HFFc6 (cell line): ENCODE data around the gene TUBB1. TPM values are rescaled to one million over a fixed set of nuclear protein-coding genes. Genes with fewer than 3 reads are reported as not detected.

Source experiments
- DNase-seq: peaks from one replicate; pipeline ENCODE4 v3.0.0-alpha.2; 2018
- H3K27ac Mint-ChIP-seq: 2 replicates; pipeline ENCODE4 v1.8.0; 2020; ENCODE audit warnings: mild to moderate bottlenecking, mixed read lengths
- H3K27me3 Mint-ChIP-seq: 2 replicates; pipeline ENCODE4 v1.8.0; 2021; ENCODE audit warnings: mild to moderate bottlenecking, moderate library complexity, mixed read lengths; ENCODE audit not compliant: insufficient read depth
- H3K36me3 Mint-ChIP-seq: 2 replicates; pipeline ENCODE4 v1.8.0; 2021; ENCODE audit warnings: low read depth, mixed read lengths
- H3K4me1 Mint-ChIP-seq: 2 replicates; pipeline ENCODE4 v1.8.0; 2020; ENCODE audit warnings: low read depth, mixed read lengths
- H3K4me3 Mint-ChIP-seq: 2 replicates; pipeline ENCODE4 v1.8.0; 2020; ENCODE audit warnings: mild to moderate bottlenecking, moderate library complexity, mixed read lengths
- H3K9me3 Mint-ChIP-seq: 2 replicates; pipeline ENCODE4 v1.8.0; 2020; ENCODE audit warnings: mild to moderate bottlenecking, mixed read lengths
- CTCF ChIP-seq: fragments of 200-600 bp; sonication (generic); IDR thresholded peaks from 2 replicates; pipeline ENCODE4 v1.5.0; 2021; ENCODE audit warnings: antibody characterized with exemption, mild to moderate bottlenecking
- total RNA-seq, 6 experiments: library from RNA; stranded (reverse); fragmentation: NEBNext Ultra II Directional; extraction: Animal tissue kit (Norgen Biotek cat#: 25700); gene quantifications; 2 replicates in 1 of 6; 3 replicates in 5 of 6; pipeline ENCODE4 v1.2.3, GENCODE V29; 2021

TUBB1 gene
- total RNA-seq, 6 experiments from 2014 or later, result not detected

DNA sequence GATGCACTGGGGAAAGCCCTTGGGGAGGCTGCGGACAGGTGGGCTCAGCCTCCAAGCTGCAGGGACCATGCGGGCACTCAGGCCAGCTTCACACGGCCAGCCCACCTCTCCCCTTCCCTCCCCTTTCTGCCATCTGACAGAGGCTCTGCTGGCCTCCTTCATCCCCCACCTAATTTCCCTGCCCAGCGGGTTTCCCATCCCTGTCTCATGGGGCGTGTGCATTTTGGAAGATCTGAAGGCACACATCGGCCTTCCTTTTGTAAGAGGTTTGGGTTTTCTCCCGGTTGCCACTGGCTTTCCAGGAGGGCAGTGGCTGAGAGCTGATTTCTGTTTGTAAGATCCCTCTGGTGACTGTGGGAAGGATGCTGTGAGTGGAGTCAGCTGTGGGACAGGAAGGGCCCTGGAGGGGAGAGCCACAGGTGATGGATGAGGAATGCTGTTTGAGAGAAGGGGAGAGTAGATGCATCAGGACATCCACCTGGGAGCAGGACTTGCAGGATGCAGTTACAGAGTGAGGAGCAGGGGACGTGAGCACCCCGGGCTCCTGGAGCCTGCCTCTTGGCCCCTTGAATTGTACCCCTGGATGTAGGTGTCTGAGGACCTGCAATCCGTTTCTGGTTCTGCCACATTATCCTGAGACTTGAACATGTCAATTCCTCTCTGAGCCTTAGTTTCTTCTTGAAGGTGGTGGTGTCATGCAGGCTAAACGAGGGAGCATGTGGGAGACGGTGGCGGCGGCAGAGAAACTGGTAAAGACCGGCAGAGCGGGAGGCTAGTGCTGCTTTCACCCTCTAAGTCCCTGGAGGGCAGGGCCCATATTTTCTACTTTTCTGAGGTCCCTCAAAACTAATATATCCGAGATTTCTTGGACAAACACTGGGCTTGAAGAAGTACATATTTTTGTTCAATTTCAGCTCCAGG is 5.9 kb upstream of the TUBB1 start:
- Mint-ChIP-seq H3K4me1 (peaks cover 46% of the 10 kb centered on the region), H3K9me3 (no peaks in the 10 kb centered on the region), H3K27me3 (no peaks in the 10 kb centered on the region), H3K27ac (no peak overlapping the region), H3K36me3 (no peaks in the 10 kb centered on the region), H3K4me3 (no peak overlapping the region)
- TF ChIP-seq CTCF, result no peak
- DNase-seq, result no peak

- H3K9me3 Mint-ChIP-seq, result no peaks in the 10 kb centered on the region
- H3K4me1 Mint-ChIP-seq, result peaks cover 46% of the 10 kb centered on the region
- DNase-seq, result no peak
- no peaks in the 10 kb centered on the region for H3K36me3 Mint-ChIP-seq
- H3K27me3 Mint-ChIP-seq, result no peaks in the 10 kb centered on the region; the same call in 1 of the 2 replicates
- no peak for TF ChIP-seq CTCF
- no peak overlapping the region; the same call in 1 of the 2 replicates for H3K27ac Mint-ChIP-seq
- H3K4me3 Mint-ChIP-seq, result no peak overlapping the region
Measured at GRCh38 chr20:59013959-59014608, 5.1 kb upstream of the TUBB1 start.

DNA sequence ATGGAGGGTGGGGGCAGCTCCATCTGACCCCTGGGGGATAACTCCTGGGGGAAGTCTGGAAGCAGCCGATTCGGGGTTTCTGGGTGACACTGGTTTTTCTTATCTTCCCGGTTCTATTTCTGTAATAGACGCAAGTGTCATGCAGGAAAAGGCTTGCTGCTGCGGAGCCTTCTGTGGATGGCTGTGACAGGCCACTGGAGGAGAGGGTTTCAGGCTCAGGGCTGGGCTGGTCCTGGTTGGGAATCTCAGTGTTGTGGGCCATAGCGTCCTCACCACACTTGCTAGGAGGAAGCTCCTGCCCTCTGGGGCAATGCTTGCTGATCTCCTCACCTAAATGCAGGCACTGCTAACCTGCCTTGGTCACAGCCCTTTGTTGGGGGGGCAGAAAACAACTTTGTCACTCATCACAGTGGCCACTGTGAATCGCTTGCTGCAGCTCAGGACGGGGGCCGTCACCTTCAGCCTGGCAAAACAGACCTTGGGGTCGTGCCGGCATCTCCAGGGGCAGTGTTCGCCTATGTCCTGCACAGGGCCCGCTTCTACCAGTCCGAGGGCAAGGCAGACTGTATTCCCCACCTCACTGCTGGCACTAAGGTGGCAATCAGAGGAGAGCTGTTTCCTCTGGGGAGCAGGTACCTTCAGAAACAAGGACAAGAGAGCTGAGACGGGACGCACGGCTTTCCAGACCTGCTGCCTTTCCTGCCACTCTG is 4.4 kb upstream of the TUBB1 start:
- Mint-ChIP-seq H3K9me3 (no peaks in the 10 kb centered on the region), H3K36me3 (no peaks in the 10 kb centered on the region), H3K27ac (no peak overlapping the region), H3K4me3 (no peak overlapping the region), H3K27me3 (no peaks in the 10 kb centered on the region; the same call in 1 of the 2 replicates), H3K4me1 (peaks cover 50% of the 10 kb centered on the region)
- DNase-seq, result no peak
- TF ChIP-seq CTCF, result no peak

DNA sequence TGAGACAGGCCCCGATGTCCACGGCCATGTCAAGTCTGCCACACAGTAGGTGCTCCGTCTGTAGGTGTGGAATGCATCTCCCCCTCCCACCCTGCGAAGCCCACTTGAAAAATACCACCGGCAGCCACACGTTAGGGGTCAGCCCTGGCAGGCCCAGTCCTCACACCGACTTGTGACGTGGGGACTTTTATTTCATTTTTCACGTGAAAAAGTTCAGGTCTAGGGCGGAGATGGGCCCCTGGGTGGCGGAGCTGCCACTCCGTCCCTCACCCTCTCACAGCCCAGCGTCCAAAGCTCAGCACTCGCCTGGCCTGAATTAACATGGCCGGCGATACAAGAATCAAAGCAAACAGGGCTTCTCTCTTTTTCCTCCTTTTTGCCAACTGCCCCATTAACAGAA is 3.8 kb upstream of the TUBB1 start:
- Mint-ChIP-seq H3K27ac (no peak overlapping the region), H3K4me1 (peaks cover 45% of the 10 kb centered on the region), H3K27me3 (no peaks in the 10 kb centered on the region; the same call in 1 of the 2 replicates), H3K36me3 (no peaks in the 10 kb centered on the region), H3K9me3 (no peaks in the 10 kb centered on the region), H3K4me3 (no peak overlapping the region)
- no peak for DNase-seq
- no peak for TF ChIP-seq CTCF

DNA sequence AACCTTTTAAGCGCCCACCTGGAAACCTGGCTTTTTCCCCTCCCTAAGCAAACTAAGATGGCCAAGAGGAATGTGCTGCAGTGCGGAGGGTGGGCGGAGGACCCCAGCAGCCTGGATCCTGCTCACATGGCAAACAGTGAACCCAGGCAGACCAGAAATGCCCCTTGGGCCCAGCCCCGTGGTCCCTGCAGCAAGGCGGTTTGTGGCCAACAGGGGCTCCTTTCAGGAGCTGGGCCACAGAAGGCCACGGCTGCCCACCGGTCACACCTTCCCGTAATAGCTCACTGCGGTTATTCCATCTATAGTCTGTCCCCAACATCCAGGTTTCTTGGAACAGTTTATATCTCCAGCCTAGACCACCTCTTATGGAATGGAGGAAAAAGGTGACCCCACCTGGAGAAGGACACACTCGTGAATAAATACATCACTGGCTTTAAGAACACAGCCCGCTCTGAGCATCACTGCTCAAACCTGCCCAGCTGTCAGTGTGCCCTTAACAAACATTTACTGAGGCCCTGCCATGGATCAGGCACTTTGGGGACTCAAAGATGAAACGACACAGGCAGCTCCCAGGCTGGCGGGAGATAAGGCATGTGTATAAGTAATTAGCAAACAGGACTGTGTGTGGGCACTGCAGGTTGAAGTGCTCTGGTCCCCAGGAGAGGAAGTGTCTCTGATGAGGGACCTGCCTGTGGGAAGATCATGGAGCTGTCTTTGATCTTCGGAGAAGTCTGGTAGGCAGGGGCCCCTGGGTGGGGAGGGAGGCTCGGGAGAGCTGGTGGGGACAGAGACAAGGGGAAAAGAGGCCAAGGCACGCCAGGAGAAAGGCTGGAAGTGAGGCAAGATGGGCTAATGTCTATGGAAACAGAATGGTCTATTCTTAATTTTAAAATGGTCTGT is 3.2 kb upstream of the TUBB1 start:
- Mint-ChIP-seq H3K27ac (peak overlapping the region; percentile 14; the same call in 1 of the 2 replicates), H3K4me1 (peaks cover 45% of the 10 kb centered on the region), H3K4me3 (no peak overlapping the region), H3K27me3 (no peaks in the 10 kb centered on the region; the same call in 1 of the 2 replicates), H3K36me3 (no peaks in the 10 kb centered on the region), H3K9me3 (no peaks in the 10 kb centered on the region)
- no peak for TF ChIP-seq CTCF
- DNase-seq, result no peak
